Sigmoid colon (tissue), 4 donors: ENCODE measurements around the gene THBD.

Experiments used
- EP300 ChIP-seq, 4 donors: sonication (generic); formaldehyde crosslinking; IDR thresholded peaks; one replicate each; pipeline ENCODE4 v1.6.1; 2017; ENCODE audit warnings: antibody characterized with exemption in 4 of 4
- POLR2AphosphoS5 ChIP-seq, 4 donors: sonication (generic); formaldehyde crosslinking; IDR thresholded peaks; one replicate each; pipeline ENCODE4 v1.6.1; 2017; ENCODE audit warnings: antibody characterized with exemption in 4 of 4
- TF ChIP-seq, protein P1 (sequence below), 4 experiments: fragments of 450-650 bp in 3 of 4; fragments of 200-600 bp in 1 of 4; IDR thresholded peaks; one replicate each; pipeline ENCODE4 v1.5.1; 2016 to 2019; ENCODE audit warnings: antibody characterized with exemption in 4 of 4, mild to moderate bottlenecking in 3 of 4, moderate library complexity in 2 of 4

DNA sequence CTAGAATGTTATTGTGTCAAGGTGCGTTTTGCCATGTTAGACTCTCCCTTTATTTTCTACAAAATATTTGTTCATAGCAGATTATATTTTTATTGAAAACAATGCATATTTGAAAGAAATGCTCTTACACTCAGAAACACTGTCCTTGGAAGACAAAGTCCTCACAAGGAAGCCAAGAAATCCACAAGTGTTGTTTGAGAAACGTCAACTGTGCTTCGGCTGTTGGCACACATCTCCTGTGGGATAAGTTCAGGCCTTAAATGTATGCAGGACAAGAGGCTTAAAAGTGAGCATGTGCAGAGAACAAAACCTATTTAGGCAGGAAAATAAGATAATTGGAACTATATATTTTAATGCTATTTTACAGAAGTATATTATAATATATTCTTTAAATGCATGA is 9.5 kb upstream of the THBD start:
- TF ChIP-seq, protein P1, sequence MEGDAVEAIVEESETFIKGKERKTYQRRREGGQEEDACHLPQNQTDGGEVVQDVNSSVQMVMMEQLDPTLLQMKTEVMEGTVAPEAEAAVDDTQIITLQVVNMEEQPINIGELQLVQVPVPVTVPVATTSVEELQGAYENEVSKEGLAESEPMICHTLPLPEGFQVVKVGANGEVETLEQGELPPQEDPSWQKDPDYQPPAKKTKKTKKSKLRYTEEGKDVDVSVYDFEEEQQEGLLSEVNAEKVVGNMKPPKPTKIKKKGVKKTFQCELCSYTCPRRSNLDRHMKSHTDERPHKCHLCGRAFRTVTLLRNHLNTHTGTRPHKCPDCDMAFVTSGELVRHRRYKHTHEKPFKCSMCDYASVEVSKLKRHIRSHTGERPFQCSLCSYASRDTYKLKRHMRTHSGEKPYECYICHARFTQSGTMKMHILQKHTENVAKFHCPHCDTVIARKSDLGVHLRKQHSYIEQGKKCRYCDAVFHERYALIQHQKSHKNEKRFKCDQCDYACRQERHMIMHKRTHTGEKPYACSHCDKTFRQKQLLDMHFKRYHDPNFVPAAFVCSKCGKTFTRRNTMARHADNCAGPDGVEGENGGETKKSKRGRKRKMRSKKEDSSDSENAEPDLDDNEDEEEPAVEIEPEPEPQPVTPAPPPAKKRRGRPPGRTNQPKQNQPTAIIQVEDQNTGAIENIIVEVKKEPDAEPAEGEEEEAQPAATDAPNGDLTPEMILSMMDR (IDR thresholded peaks at IDR 0.05): no peak
- TF ChIP-seq EP300 (IDR thresholded peaks at IDR 0.05): no peak
- no peak for TF ChIP-seq POLR2AphosphoS5 (IDR thresholded peaks at IDR 0.05)
